HG02571 (cell line): ENCODE measurements around the gene VIPR2.

Source experiments
- ATAC-seq: cut with Tn5 transposase; IDR thresholded peaks from one replicate; pipeline ENCODE4 v1.9.1; 2021; ENCODE audit warnings: mild to moderate bottlenecking, moderate library complexity; ENCODE audit not compliant: unreplicated experiment

VIPR2 gene

GRCh38 chr7:159028508-159029401 lies 115.9 kb downstream of the VIPR2 start:
- no peak for ATAC-seq

- no peak for ATAC-seq
Observed at GRCh38 chr7:159027789-159028507, 116.7 kb downstream of the VIPR2 start.

- ATAC-seq, result no peak
Observed at GRCh38 chr7:159027056-159027788, 117.4 kb downstream of the VIPR2 start.

GRCh38 chr7:159026271-159027055 lies 118.2 kb downstream of the VIPR2 start:
- no peak for ATAC-seq

- ATAC-seq, result no peak
Observed at GRCh38 chr7:159025161-159025779, 119.4 kb downstream of the VIPR2 start.

GRCh38 chr7:159024280-159024951 lies 120.3 kb downstream of the VIPR2 start:
- no peak for ATAC-seq

- no peak for ATAC-seq
Observed at GRCh38 chr7:159023746-159024145, 120.9 kb downstream of the VIPR2 start.

GRCh38 chr7:159023206-159023605 lies 121.5 kb downstream of the VIPR2 start:
- no peak for ATAC-seq

- no peak for ATAC-seq
Observed at GRCh38 chr7:159022238-159022993, 122.3 kb downstream of the VIPR2 start.

- ATAC-seq, result no peak
Observed at GRCh38 chr7:159020987-159021386, 123.7 kb downstream of the VIPR2 start.

GRCh38 chr7:159019111-159019510 lies 125.6 kb downstream of the VIPR2 start:
- no peak for ATAC-seq

GRCh38 chr7:159017741-159018140 lies 126.9 kb downstream of the VIPR2 start:
- ATAC-seq, result no peak

- ATAC-seq, result no peak
Observed at GRCh38 chr7:159017210-159017609, 127.5 kb downstream of the VIPR2 start.

GRCh38 chr7:159016591-159016990 lies 128.1 kb downstream of the VIPR2 start:
- ATAC-seq, result no peak

- no peak for ATAC-seq
Observed at GRCh38 chr7:159015454-159016410, 128.9 kb downstream of the VIPR2 start.

GRCh38 chr7:159015081-159015453 lies 129.6 kb downstream of the VIPR2 start:
- no peak for ATAC-seq

- no peak for ATAC-seq
Observed at GRCh38 chr7:159014297-159015062, 130.2 kb downstream of the VIPR2 start.
